ENCODE measurements around the gene TRMT10A. TPM values are rescaled to one million over a fixed set of nuclear protein-coding genes. Genes with fewer than 3 reads are reported as not detected.

TRMT10A gene
- total and polyA plus RNA-seq, 2 experiments from 2014 or later = 4.7 to 5.3 TPM

GRCh38 chr4:99529228-99529627 lies 34.6 kb downstream of the TRMT10A start:
- H3F3A ChIP-seq (replicated peaks; ENCODE audit: low read depth) = no peaks in the 10 kb centered on the region
- no peaks in the 10 kb centered on the region for H3K36me3 ChIP-seq (ENCODE audit: insufficient read depth)
- no peak overlapping the region for H3K4me2 ChIP-seq
- H3K4me1 ChIP-seq (ENCODE audit: insufficient read depth) = no peaks in the 10 kb centered on the region
- H3K27ac ChIP-seq (ENCODE audit: low read depth) = no peak overlapping the region
- no peak overlapping the region for H2AFZ ChIP-seq
- H3K9me2 ChIP-seq (ENCODE audit: insufficient read depth) = no peaks in the 10 kb centered on the region
- Mint-ChIP-seq H3K27me3 (ENCODE audit: insufficient read depth, low read depth, poor library complexity) (peaks cover 3% of the 10 kb centered on the region), H3K4me1 (no peaks in the 10 kb centered on the region), H3K36me3 (ENCODE audit: low read depth) (no peaks in the 10 kb centered on the region), H3K4me3 (no peak overlapping the region), H3K9me3 (peaks cover 3% of the 10 kb centered on the region; the same call in 1 of the 3 replicates), H3K27ac (no peak overlapping the region)
- no peaks in the 10 kb centered on the region for H3K79me2 ChIP-seq (replicated peaks; ENCODE audit: insufficient read depth)
- DNase-seq (ENCODE audit: low spot score) = no peak
- H3K4me3 ChIP-seq = no peak overlapping the region
- TF ChIP-seq ZNF331 (CRISPR knock-in tag; IDR thresholded peaks at IDR 0.05; ENCODE audit: low read depth) (no peak), POLR2AphosphoS5 (IDR thresholded peaks at IDR 0.05; ENCODE audit: low read depth) (no peak), JUNB (IDR thresholded peaks at IDR 0.05; ENCODE audit: unreplicated experiment) (no peak), REST (IDR thresholded peaks at IDR 0.05; ENCODE audit: unreplicated experiment) (no peak), STAT1 (IDR thresholded peaks at IDR 0.05; ENCODE audit: unreplicated experiment) (no peak), NANOG (IDR thresholded peaks at IDR 0.05; ENCODE audit: borderline replicate concordance) (no peak), CREB1 (CRISPR knock-in tag; IDR thresholded peaks at IDR 0.05; ENCODE audit: low read depth) (no peak), CTCF (conservative IDR thresholded peaks at IDR 0.05; ENCODE audit: low read depth in 2 of 2) (no peak), EZH2 (IDR thresholded peaks at IDR 0.05; ENCODE audit: low read depth, unreplicated experiment) (no peak), ZNF462 (CRISPR knock-in tag; IDR thresholded peaks at IDR 0.05) (no peak), ZNF114 (CRISPR knock-in tag; IDR thresholded peaks at IDR 0.05) (no peak), ETS1 (IDR thresholded peaks at IDR 0.05) (no peak), EZH2phosphoT487 (IDR thresholded peaks at IDR 0.05; ENCODE audit: unreplicated experiment) (no peak)
- no peaks in the 10 kb centered on the region for H4K20me1 ChIP-seq (replicated peaks; ENCODE audit: insufficient read depth)
- no peaks in the 10 kb centered on the region for H3K27me3 ChIP-seq (ENCODE audit: insufficient read depth)
- ATAC-seq = no peak

All from GM23338 (cell line).